Spleen (tissue), 7 donors: Measurements from ENCODE around the gene ANGEL2.

ENCODE experiments used
- CTCF ChIP-seq, 11 experiments: fragments of 200-600 bp in 7 of 11; fragments of 450-650 bp in 4 of 11; sonication (generic) in 4 of 11; IDR thresholded peaks in 8 of 11; conservative IDR thresholded peaks in 3 of 11; 1 replicate in 7 of 11; 2 replicates in 4 of 11; pipeline versions ENCODE4 v1.4.0 to v1.8.0; 2016 to 2021; ENCODE audit warnings: antibody characterized with exemption in 11 of 11, inconsistent platforms in 4 of 11, mild to moderate bottlenecking in 1 of 11
- POLR2A ChIP-seq, 3 donors: fragments of 450-650 bp; IDR thresholded peaks; one replicate each; pipeline ENCODE4 v1.5.1; 2017; ENCODE audit warnings: antibody characterized with exemption in 3 of 3, mild to moderate bottlenecking in 1 of 3
- POLR2AphosphoS5 ChIP-seq, 3 donors: sonication (generic); formaldehyde crosslinking; IDR thresholded peaks; one replicate each; pipeline ENCODE4 v1.5.1; 2017; ENCODE audit warnings: antibody characterized with exemption in 3 of 3
- donor health status: DM: no; HTN: no; CAD: no; lungs with moderate emphysema.
- donor health status: DM: no; HTN: no; CAD: no.
- donor health status: DM: no; HTN: no; CAD: no.

GRCh38 chr1:212962509-212962908, 53.2 kb downstream of the ANGEL2 start:
- TF ChIP-seq CTCF (IDR thresholded peaks at IDR 0.05 in 8 of 11, conservative IDR thresholded peaks at IDR 0.05 in 3 of 11) (no peak), POLR2A (IDR thresholded peaks at IDR 0.05) (no peak), POLR2AphosphoS5 (IDR thresholded peaks at IDR 0.05) (no peak)
